ENCODE measurements around the gene RERE.

Gene RERE

DNA sequence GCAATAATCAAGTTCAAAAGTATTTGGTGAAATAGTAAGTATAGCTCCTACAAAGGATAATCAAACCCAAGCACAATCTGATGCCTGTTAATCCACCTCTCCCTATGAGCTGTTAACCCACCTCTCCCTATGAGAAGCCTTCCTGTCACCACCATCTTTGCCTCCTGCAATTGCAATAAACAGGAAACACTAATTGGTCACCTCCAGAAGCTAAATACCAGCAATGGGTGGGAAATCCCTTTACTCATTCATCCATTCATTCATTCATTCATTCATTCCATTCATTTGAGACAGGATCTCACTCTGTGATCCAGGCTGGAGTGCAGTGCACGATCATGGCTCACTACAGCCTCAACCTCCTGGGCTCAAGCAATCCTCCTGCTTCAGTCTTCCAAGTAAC lies 132.8 kb downstream of the RERE start:
- no peak for DNase-seq

DNA sequence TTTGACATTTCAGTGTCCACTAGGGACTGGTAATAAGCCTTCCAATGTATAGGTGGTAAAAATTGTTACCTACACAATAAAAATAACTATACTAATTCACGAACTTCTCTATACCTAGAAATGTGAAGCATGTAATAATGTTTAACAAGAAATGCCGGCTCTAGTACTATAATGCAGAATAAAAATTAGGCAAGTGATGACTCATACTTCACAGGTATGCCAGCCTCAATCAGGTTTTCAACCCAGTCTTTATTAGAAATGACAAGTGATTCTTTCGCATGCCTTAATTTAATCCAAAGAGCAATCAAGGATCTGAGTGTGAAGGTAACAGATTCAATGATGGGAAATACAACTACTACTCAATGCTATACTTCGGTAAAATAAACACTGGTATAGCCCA lies 134.9 kb downstream of the RERE start:
- DNase-seq: no peak

DNA sequence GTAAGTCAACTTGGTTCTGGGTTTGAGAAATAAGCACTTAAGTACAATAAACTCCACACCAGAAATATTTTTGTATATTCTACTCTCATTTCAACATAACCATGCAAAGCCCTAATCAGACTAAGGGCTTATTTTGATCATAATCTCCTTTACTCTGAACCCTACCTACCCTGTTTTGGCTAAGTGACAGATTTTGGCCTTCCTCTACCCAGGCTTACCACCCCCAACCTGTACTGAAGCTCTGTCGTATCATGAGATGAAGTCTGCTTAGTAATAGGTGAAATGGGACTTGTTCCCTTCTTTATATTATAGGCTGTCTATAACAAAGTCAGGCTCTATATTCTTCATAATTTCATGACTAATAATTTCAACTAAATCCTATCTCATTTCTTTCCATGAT lies 135.5 kb downstream of the RERE start:
- DNase-seq: no peak

DNA sequence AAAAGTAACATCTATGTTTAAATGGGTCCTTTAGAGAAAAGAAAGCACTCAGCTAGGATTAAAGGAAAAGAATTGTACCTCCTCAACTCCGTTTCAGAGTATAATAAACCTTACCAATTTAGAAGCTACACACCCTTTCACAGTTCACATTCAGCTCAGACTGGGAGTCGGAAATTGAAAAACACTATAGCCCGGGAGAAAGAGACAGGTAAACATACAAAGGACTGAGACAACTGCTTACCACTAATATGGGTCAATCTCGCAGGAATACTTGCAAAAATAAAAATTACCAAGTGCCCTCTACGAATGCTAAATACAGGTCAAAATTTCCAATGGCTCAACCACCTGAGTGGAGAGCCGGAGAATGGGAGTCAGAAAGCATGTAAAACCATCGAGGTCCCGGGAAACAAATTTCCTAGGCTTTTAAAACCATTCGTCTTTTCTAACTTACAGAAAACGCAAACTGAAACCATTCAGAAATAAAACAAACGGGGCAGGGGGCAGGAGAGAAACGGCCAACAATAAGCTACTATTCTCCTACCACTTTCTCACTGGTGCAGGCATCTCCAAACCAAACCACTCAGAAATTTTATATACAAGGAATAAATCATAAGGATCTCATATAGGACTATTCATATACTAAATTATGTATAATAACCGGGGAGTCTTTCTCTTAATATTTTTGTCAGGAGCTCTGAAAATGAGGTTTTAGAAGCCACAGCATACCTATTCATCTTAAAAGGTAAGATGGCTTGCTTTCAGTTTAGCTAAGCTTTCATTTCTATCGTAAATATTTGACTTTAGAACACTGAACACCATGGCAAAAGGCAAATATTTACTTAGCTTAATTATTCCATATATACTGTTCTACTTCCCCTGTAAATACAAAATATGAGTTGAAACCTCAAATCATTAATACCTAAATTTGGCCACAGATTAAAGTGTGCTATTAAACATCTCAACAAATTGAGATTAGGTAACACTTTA lies 136.5 kb downstream of the RERE start:
- DNase-seq: no peak

DNA sequence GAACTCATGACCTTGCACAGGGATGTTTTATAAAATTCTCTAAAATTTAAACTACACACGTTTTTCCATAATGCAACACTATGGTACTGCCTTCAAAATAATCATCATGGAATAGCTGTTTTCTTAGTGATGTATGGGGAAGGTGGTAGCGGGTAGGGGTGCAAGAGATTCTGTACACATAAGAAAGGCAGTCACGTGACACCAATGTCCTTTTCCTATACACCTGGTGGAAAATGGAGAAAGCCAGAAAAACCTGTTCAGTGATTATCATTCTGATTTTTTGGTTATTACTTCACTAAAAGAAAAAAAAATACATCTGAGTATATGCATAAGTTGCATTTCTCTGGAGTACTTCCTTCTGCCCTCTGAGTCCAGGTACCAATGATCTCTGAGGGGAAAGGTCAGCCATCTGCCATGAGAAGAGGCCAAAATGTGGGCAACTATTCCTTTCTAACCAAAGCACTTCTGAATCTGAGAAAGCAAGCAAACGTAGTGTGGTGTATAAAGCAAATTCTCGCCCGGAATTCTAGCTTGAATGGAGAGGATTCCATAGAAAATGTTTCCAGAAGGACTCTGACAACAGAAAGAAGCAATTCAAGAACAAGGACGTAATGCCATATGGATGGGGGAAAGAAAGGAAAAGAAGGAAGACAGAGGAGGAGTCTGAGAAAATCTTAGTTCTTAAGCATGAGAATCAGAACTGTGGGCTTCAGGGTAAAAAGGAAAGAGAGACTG lies 137.3 kb downstream of the RERE start:
- DNase-seq: no peak

DNA sequence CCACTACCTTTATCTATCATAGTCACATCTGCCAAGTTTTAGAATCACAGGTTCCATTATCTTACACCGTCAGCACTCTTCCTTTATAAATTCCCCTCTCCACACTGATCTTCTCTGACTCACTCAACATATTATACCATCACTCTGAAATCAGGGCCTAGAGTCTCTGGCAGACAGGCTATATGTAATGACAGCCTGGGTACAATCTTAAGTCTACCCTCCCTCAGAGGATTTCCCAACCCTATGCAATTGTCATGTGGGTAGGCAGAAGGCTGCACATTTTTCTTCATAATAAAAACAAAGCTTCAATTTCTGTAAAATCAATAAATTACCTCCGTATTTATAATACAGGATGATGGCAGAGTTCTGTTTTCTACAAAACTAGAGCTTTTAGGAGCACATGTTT lies 138.0 kb downstream of the RERE start:
- DNase-seq: no peak

DNA sequence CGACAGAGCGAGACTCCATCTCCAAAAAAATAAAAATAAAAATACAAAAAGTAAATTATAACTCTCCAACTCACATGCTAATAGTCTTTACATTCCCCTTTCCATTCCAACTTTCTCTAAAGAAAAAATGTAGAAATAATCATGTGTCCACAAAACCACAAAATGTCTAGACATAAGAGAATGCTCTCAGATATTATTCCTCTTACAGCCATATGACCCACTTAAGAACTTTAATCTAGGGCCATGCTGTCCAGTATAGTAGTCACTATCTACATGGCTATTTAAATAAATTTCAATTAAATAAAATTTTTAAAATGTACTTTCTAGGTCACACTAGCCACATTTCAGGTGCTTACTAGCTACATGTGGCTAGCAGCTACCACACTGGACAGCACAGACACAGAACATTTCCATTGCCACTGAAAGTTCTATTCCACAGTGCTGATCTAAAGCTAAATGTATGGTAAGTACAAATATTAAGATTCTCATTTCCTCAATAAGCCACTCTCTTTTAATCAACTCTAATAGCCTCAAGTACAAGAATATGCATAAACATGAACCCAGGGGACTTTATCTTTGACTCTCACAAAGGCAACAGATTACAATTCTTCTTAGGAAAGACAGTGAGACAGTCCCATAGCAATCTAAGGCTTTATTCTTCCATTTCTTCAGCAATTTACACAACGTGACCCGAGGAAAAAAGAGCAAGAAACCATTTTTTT lies 138.6 kb downstream of the RERE start:
- no peak for DNase-seq

DNA sequence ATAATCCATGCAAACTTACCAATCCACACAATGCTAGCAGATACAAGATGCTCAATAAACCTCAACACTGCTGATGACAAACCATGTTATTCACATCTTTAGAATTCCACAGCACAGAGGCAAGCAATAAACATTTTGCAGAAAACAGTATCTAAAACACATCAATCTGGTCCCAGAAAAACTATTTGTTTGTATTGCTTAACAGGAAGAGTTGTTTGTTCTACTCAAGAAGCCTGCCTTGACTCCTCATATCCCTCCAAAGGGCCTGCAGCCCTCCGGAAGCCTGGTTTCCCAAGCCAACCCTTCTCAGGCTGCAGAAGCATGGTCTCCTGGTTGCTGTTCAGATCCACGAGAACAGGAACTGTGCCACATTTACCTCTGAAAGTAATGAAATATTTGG lies 139.7 kb downstream of the RERE start:
- no peak for DNase-seq

DNA sequence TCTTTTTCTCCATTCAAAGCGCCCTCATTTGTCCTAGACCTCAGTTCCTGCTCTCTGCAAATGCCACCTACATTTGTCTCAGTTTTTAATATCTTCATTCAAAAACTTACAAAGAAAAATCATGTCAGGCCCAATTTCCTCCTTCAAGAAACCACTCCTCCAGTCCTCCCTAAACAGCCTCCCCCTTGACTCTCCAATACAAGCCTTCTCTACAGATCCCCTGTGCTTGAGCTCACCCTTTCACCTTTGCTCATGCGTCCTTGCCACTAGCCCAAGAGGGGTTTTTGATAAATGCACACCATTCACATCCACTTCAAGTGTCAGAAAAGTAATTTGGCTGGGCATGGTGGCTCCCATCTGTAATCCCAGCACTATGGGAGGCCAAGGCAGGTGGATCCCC lies 140.6 kb downstream of the RERE start:
- DNase-seq: no peak

DNA sequence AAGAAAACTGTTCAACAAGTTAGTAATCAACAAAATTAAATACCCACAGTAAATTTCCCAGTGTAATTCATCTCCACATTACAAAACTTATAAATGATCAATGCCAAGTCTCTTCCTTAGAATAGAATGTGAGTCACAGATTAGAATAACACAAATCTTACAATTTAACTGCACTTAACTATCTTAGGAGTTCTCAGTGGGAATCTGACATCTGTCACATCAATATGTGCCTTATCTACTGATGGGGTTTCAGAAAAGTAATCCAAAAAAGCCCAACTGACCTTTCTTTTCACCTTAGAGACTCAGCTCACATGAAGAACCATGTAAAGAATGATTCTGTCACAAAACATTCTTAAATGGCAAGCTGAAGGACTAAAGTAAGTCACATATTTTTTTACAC lies 141.4 kb downstream of the RERE start:
- DNase-seq: no peak

DNA sequence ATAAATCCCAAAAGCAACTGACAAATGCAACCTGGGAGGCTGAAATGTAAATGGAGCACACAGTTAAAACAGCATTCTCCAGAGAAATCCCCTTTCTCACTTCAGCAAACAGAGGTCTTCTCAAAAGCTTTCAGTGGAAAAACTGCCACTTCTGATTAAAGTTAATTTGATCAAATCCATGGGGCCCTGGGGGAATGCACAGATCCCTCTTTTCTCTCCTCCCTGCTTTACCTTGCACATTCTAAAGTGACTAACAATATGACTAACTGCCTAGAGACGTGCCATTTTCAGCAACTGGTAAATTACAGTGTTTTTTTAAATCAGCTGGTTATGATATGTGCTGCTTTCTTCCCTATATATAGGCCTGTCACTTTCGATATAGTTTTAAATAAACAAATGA lies 142.5 kb downstream of the RERE start:
- no peak for DNase-seq

DNA sequence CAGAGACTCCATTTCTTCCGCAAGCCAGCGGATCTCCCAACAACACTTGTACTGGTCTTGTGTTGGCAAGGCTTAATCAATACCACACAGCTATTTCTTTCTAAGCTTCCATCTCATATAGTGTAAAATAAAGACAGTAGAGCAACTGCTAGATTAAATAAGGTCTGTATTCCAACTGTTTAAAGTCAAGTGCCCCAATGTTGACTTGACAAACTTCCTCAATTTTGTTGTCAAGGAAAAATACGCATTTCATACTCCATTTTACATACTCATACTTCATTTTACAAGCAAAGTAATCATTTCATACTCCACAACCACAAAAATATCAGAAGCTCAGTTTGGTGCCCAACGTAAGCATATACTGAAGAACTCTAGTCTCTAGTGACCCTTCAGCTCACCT lies 143.0 kb downstream of the RERE start:
- DNase-seq: no peak

DNA sequence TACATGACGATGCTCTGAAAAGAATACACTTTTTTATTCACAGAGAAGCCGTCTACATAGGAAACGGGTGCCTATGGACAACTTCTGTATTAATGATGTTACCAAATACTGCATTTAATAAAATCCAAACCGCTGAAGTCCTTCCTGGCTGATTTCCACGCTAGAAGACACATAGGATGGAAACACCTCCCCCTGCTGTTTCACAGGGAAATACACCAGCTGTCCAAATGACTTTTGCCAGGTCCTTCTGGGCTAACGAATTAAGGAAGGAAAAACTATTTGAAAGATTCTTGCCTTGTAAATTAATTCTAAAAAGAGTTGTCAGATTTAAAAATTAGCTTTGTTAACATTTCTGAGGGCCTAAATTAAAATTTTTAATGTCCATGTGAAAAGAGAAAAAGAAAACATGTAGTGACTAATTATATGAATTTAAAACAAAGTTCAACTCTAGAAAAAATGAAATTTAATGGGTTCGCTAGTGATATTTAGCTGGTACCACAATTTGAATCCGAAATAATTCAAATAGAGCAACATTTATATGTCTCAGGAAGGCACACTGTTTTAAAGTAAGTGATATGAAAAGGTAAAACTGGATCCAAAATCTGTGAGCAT lies 146.0 kb downstream of the RERE start:
- DNase-seq: peak; percentile 29

DNA sequence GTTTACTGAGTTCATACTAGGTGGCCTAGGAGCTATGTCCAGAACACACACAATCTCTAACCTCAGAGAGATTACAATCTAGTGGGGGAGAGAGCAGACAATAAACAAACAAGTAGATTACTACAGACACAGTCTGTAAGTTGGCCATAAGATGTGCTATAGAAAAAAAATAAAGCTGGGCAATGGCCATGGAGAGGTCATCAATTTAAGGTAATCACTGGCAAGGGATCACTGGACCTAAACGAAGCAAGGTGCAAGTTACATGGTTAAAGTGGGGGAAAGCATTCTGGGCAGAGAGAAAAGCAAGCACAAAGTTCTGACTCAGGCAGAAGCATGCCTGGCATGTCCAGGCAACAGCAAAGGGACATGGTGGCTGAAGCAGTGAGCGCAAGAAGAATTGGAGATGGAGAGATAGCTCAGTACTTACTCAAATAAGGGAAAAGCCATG lies 147.0 kb downstream of the RERE start:
- DNase-seq: no peak

DNA sequence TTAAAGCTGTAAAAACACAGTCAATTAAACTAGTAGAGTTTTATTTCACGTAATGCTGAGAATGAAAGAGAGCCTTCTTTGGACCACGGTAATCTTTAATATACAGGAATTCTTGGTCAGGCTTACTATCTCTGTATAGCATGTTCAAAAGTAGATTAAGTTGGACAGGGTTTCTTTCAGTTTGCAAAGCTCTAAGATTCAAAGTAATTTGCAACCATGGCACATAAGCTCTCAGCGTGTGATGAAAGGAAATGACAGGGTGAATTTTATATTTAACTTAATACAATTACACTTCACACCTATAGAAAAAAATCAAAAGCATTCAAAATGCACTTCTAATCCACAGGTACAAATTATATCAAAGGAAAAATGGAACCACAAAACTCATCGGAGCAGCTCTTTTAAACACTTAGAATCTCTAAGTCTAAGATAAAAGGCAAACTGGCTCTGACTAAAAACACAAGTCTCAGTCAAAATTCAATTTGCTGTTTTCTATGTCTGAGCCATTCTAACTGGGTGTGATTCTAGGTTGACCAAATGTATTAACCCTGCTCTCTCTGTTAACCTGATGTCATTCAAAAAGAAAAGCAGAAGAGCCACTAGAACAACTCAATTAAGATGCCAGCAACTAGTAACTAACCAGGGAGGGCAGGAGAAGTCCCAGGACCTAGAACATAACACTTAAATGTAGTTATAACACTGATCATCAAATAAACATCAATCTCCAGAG lies 147.7 kb downstream of the RERE start:
- no peak for DNase-seq

DNA sequence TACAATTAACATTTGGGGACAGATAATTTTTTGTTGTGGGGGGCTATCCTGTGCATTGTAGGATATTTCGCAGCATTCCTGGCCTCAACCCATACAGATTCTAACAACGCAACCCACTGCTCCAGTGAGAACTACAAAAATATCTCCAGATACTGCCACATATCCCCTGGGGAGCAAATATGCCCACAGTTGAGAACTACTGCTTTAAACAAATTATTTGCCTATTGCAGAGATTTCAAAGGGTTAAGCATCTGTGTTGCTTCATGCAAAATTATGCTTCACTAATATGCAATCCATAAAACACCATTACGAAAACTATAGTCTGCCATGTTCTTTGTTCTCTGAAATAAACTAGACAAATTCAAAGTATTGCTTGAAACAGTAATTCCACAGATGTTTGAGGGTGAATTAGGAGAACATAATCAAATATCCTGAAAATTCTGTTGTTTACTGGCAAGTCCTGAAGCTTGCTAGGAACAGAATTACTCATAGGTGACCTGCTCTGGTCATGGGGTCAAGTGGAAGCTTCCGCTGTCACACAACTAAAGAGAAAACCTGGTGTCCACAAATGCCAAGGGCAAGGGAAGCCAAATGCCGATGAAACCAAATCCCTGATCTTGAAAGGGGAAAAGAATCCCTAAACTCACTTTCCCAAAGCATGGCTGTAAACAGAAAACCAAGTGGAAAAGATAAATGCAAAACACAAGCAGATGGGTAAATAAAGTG lies 149.4 kb downstream of the RERE start:
- no peak for DNase-seq

DNA sequence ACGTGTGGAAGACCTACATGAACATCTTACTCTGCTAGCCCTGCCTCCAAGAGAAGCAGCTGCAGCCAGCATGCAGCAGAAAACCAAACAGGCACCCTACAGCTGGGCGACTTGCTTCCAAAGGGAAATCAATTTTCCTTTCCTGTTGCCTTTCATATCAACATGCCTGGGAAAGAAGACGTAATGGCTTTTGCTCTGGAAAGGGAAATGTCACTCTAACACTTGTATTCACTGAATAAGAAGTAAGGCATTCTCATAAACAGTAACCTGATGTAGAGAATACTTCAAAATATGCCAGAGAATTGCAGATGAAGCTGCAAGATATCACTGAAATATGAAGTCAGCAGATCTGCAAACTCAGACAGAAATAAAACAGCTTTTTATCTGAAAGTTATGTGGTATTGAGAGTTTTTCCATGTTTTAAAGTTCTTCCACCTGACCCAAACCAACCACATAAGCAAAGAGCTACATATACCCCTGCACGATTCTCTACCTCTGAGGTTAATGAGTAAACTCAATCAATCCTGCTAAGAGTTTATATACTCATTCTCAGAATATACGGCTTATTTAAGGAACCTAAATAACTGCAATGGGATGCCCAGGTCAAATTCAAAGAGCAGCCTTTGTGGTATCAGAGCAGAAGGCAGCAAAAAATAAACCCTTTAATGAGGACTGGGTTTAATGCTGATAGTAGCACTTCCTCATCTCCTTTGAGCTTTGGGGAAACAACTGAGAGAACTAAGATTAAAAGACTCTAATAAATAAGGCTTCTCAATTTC lies 150.9 kb downstream of the RERE start:
- no peak for DNase-seq

DNA sequence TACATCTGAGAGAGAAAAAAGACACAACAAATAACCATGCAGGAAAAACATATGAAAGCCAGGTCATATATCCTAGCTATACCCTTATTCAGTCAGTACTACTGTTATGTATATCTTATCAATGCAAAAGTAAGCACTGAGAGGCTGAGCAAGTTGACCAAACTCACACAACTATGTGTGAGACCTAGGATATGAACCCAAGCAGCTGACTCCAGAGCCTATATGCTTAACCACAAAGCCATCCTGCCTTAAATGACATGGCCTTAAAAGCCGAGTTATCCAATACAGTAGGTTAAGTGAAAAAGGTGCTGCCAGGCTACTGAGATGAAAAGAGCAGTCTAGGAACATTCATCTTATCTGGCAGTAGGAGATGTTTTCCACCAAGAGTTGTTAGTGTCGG lies 151.6 kb downstream of the RERE start:
- no peak for DNase-seq

DNA sequence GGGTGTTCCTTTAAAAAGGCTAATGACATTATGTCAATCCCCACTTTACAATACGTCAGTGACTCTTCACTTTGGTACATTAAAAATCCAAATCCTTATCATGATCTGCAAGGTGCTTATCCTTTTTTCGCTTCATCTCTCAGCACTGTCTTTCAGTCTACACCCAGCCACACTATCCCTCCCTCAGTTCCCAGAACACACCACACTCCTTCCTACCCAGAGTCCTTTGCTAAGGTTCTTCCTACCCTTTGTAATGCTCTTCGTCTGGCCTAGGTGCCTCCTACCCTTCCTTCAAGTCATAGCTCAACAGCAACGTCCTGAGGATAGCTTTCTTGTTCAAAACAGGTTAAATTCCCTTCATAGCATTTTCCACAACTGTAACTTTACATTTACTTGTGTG lies 152.6 kb downstream of the RERE start:
- DNase-seq: no peak

DNA sequence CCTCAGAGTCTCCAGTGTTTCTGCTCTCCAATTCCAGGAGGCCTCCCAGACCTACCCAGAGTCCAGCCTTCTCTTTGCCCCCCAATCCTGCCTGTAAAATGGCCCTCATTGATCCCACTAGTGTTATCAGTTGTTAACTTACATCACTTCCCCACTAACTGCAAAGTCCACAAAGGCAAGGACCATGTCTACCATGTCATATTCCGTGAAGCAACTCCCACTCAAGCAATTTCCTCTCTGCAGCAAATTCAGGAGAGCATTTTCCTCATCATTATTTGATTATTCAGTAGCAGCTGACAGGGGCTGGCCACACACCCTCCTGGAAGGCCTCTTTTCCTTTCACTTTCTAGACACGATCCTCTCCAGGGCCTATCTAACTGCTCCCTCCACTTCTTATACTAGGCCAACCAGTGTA lies 153.5 kb downstream of the RERE start:
- peak; percentile 18 for DNase-seq

Data from CD4-positive, alpha-beta T cell treated with Interleukin-6 for 4 hours (primary cell).